ENCODE measurements around the gene MCL1.
A peak's percentile ranks its signal among the peaks of the same experiment; 100 is the strongest.
"Not testable (repeated sequence)": the region's sequence is repeated elsewhere in the genome, so short reads cannot be mapped to it uniquely, and the experiment has no call there.

Gene MCL1

GRCh38 chr1:150579110-150579944 lies at the start of gene MCL1:
Gene MCL1 (minus strand): TSS chr1:150579610. CDS start chr1:150579530, 80 bp downstream.
- DNase-seq: peak; percentile 97

GRCh38 chr1:150628766-150629114 lies 49.3 kb upstream of the MCL1 start:
- DNase-seq: no peak

GRCh38 chr1:150627826-150628410 lies 48.5 kb upstream of the MCL1 start:
- DNase-seq: no peak

DNA sequence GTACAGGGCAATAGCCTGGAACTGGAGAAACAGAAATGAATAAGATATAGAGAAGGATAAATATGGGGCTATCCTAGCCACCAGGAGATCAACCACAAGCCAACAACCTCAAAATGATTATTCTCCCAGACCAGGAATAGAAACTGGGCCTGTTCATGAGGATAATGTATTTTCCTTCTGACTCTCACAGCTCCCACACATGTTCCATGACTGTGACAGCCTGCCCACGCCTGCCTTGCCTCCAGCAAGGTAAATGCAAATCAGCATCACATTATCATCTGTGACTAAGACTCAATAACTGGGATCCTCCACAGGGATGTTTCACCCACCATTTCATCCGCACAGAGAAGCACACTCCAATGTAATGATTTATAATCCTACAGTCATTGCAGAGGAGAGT lies 46.7 kb upstream of the MCL1 start:
- DNase-seq: no peak

DNA sequence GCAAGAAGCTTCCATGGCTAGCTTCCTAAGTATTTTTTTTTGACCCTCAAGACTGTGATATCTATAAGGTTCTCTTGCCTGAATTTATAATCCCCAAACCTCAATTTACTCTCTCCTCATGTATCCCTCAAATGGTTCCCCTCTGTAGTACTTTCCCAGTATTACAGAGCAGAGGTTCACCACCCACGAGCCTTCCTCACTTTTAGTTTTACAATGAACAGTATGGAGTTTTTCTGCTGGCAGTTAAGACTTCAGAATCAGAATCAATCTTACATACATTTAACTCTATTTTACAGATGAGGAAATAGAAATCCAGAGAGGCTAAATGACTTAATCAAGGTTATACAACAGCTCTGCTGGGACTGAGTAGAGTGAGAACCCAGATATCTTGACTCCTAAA lies 45.1 kb upstream of the MCL1 start:
- DNase-seq: not testable (repeated sequence)

DNA sequence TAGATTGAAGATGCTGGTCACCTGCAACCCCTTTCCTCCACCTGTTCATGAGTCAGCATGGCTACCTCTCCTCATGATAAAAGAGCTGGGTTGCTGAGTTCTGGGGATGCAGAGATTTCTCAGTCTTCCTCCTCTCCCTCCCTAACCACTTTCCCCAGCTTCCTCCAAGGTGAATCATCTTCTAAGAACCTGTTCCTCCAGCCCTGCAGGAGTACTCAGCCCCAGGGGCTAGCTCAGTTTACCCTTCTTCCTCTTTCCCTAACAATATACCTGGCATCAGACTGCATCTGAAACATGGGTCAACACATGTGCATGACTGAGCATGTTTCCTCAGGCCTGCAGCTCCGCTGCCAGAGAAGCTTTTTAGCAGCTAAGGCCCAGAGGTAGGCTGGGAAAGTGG lies 44.7 kb upstream of the MCL1 start:
- not testable (repeated sequence) for DNase-seq

DNA sequence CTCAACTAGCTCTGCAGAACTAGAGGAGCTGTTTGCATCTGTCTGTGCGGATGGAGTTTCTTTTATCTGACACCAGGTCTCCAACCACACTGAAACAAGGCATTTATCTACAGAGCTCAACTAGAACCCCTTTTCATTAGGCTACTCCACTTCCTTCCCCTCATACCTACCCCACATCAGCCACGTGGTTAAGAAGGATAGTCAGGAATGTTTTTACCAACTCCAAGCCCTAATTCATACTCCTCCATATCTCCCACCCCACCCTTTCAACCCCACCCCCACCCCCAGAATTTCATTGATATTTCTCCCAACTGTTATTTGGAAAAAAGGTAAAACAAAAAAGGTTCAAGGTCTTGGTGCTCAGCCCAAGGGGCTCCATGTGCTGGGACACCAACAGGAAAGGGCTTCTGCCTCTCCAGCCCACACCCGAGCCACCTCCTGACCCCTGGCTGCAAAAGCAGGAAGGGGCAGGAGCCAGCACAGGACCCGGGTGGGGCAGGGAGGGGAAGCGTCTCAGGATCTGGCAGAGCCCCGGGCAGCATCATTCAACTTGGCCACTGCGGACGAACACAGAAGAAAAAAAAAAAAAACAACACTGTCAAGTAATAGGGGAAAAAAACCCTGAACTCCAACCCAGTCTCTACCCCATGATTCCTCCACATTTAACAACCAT lies 43.0 kb upstream of the MCL1 start:
- DNase-seq: no peak

DNA sequence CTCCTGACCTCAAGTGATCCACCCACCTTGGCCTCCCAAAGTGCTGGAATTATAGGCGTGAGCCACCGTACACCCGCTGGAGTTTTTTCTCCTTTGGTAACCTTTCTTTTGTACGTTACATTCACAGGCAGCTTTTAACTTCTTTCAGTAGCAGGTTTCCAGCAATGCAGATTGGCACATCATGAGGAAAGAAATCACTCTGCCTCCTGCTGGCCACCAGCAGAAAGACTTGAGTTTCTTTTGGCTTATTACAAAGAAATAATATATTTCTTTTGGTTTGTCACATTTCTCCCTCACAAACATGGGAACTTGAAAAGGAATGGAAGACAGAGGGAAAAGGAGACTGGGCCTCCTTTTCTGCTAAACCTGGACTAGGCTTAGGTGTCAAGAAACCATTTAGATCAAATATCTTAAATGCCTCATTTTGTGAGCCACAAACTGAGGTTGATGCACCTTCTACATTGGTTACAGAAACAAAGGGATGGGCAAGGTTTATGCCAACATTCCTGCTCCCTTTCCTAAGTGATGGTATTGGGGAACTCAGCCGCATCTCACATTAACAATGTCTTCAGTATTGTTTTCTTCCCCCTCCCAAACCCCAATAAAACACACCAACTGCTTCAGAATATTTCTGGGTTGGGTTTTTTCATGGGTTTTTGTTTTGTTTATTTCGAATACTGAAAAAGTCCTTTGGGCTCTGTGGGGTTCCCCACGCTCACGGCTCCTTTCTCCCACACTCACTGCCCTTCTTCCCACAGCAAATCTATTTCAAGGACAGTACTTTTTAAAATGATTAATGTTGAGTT lies 42.3 kb upstream of the MCL1 start:
- peak; percentile 6 to 40 for DNase-seq

DNA sequence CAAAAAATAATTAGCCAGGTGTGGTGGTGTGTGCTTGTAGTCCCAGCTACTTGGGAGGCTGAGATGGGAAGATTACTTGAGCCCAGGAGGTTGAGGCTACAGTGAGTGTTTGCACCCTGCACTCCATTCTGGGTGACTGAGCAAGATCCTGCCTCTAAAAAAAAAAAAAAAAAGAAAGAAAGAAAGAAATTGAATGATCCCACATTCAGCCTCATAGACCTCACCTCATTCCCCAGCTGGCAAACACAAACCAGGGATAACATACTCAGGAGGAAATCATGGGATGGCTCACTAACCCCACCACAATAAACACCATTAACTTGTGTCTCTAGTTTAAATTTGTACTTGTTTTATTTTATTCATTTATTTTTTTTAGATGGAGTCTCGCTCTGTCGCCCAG lies 41.5 kb upstream of the MCL1 start:
- DNase-seq: no peak

- DNase-seq: peak in 1 of 2 experiments; percentile 3
Observed at GRCh38 chr1:150619576-150620509, 40.4 kb upstream of the MCL1 start.

DNA sequence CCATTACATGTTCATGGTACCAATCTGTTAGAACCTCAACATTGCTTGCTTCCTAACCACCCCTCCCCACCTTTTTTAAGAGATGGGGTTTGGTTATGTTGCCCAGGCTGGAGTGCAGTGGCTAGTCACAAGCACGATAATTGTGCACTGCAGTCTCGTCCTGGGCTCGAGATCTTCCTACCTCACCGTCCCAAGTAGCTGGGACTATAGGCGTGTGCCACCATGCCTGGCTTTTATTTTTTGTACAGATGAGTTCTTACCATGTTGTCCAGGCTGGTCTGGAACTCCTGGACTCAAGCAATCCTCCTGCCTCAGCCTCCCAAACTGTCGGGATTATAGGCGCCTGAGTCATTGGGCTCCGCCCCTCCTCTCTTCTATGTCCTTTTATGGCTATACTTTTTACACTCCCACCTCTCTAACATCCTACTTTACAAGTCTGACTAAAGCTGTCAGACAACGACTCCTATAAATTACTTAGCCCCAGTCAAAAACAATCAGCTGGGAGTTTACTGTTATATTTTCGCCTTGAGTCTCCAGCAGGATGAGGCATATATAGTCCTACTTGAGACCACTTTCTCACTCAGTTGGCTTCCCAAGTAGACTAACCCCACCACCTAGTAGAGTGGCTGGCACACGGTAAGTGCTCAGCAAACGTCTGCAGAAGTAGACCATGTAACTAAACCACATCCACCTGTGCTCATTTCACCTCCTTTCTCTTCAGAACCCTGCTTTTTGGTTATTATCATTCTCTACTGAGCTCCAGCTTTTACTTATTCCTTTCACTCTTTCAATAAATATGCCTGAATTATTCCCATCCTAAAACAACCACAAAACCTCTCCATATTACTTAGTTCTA lies 36.2 kb upstream of the MCL1 start:
- no peak for DNase-seq

DNA sequence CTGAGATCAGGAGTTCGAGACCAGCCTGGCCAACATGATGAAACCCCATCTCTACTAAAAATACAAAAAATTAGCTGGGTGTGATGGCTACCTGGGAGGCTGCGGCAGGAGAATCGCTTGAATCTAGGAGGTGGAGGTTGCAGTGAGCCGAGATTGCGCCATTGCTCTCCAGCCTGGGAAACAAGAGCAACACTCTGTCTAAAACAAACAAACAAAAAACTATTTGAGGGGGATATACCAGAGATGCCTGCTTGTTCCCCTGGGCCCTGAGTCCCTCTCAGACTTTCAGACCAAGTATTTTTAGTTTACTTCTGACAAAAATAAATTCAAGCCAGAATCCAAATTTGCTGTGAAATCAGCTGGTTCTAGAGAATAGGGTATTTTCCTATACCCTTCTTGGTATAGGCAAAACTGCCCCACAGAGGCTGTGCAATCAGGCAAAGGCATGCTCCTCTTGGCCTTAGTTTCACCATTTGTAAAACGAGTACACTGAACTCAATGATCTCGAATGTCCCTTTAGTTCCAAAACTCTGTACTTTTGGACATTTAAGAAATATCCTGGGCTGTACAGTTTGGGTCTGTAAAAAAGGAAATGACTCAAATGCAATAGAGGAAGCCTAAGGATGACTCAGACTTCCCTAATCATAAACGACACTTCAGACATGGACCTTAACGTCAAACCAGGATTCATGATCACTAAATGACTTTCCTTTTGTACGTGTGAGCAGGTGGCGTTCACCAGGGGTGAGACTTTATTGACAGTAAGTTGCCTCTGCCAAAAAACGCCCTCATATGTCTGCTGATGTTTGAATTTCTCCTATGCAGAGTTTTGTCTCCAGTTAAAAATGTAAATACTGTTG lies 33.9 kb upstream of the MCL1 start:
- DNase-seq: no peak

GRCh38 chr1:150612014-150612345 lies 32.6 kb upstream of the MCL1 start:
- DNase-seq: no peak

DNA sequence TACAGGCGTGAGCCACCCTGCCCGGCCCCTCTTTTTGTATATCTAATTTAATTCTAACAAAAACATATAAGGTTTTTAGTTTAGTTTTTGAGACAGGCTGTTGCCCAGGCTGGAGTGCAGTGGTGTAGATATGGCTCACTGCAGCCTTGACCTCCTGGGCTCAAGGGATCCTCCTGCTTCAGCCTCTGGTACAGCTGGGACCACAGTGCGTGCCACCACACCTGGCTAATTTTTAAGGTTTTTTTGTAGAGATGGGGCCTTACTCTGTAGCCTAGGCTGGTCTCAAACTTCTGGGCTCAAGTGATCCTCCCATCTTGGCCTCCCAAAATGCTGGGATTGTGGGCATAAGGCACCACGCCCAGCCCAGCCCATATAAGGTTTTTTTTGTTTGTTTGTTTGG lies 31.2 kb upstream of the MCL1 start:
- DNase-seq: no peak

- no peak for DNase-seq
Observed at GRCh38 chr1:150609732-150610131, 30.3 kb upstream of the MCL1 start.

- DNase-seq: no peak
Observed at GRCh38 chr1:150606463-150607142, 27.2 kb upstream of the MCL1 start.

- not testable (repeated sequence) for DNase-seq
Observed at GRCh38 chr1:150605451-150605731, 26.0 kb upstream of the MCL1 start.

- no peak for DNase-seq
Observed at GRCh38 chr1:150604226-150604588, 24.8 kb upstream of the MCL1 start.

GRCh38 chr1:150603711-150604110 lies 24.3 kb upstream of the MCL1 start:
- no peak for DNase-seq

DNA sequence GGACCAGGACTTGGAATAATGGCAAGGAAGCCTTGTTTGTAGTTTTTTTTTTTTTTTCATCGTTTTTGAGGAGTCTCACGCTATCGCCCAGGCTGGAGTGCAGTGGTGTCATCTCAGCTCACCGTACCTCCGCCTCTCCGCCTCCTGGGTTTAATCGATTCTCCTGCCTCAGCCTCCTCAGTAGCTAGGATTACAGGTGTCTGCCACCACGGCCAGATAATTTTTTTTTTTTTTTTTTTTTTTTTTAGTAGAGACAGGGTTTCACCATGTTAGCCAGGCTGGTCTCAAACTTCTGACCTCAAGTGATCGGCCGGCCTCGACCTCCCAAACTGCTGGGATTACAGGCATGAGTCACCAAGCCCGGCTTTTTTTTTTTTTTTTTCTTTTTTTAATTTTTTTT lies 23.0 kb upstream of the MCL1 start:
- DNase-seq: not testable (repeated sequence)

Measured in NCI-H446 (cell line).